Vagina (tissue), 2 donors: ENCODE results near the gene STX16.

Experiments
- POLR2A ChIP-seq, 2 donors: fragments of 450-650 bp; IDR thresholded peaks; one replicate each; pipeline ENCODE4 v1.6.1; 2017; ENCODE audit warnings: antibody characterized with exemption in 2 of 2, mild to moderate bottlenecking in 2 of 2, moderate library complexity in 2 of 2
- TF ChIP-seq, protein P1 (sequence below), 3 experiments: fragments of 450-650 bp in 2 of 3; fragments of 200-600 bp in 1 of 3; sonication (generic) in 1 of 3; IDR thresholded peaks; one replicate each; pipeline ENCODE4 v1.5.1; 2017 to 2019; ENCODE audit warnings: antibody characterized with exemption in 3 of 3, mild to moderate bottlenecking in 2 of 3, moderate library complexity in 2 of 3

DNA sequence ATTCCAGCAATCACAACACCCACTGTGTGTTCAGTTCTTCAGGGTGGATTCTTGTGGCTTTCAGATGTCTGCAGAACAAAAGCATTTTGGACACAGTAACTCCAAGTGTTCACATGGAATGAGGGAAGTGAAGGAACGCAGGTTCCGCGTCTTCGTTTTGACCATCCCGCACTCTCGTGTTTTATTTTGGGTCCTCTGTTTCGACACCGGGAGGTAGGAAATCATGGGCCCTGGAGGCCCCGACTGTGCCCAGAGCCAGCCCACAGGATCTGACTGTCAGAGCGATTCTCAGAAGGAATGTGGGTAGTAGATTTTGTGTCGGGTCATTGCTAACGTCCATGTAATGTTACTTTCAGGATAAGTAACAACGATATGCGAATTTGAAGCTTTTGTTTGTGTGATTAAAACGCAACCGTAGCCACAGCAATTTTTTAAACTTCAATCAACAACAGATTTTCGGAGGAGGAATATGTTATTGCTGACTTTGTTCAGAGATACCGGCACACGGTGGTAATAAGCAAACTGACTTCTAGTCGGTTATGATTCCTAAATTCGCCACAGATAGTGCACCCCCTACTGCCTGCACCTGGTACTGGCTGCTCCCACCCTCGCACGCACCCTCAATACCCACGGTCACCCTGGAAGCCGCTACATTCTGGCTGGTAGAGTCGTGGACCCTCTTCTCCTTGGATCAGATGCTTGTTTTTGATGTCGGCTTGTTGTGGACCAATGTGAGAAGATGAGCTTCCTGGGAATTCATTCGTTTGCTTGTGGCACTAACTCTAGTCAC is 52.0 kb downstream of the STX16 start:
- TF ChIP-seq, protein P1, sequence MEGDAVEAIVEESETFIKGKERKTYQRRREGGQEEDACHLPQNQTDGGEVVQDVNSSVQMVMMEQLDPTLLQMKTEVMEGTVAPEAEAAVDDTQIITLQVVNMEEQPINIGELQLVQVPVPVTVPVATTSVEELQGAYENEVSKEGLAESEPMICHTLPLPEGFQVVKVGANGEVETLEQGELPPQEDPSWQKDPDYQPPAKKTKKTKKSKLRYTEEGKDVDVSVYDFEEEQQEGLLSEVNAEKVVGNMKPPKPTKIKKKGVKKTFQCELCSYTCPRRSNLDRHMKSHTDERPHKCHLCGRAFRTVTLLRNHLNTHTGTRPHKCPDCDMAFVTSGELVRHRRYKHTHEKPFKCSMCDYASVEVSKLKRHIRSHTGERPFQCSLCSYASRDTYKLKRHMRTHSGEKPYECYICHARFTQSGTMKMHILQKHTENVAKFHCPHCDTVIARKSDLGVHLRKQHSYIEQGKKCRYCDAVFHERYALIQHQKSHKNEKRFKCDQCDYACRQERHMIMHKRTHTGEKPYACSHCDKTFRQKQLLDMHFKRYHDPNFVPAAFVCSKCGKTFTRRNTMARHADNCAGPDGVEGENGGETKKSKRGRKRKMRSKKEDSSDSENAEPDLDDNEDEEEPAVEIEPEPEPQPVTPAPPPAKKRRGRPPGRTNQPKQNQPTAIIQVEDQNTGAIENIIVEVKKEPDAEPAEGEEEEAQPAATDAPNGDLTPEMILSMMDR (IDR thresholded peaks at IDR 0.05): no peak
- no peak for TF ChIP-seq POLR2A (IDR thresholded peaks at IDR 0.05)
